GM19035 (cell line): Measurements from ENCODE around the gene CELA2A.
"Not testable (repeated sequence)": the region's sequence is repeated elsewhere in the genome, so short reads cannot be mapped to it uniquely, and the experiment has no call there.

Source experiments
- ATAC-seq: cut with Tn5 transposase; IDR thresholded peaks from one replicate; pipeline ENCODE4 v1.9.1; 2021; ENCODE audit not compliant: unreplicated experiment

Gene CELA2A

DNA sequence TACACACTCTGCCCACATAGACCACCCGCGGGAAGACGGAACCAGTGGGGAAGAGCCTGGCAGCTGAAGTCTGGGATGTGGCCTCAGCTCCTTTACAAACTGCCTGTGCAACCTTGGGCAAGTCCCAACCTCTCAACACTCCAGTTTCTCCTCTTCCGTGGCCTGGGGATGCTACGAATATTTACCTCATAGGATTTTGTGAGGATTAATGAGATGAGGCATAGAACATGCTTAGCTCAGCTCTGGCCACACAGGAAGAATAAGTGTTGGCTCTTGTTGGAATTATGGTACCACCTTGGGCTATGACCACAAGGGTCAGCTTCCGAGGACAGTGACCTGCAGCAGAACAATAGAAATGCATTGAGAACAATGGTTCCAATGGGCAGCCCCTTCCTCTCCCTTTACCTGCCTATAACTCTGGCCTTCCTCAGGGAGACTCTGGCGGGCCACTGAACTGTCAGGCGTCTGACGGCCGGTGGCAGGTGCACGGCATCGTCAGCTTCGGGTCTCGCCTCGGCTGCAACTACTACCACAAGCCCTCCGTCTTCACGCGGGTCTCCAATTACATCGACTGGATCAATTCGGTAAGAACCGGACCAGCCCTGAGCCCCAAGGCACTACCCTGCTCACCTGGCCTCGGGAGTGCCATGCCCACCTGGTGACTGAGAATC is 10.6 kb downstream of the CELA2A start:
- not testable (repeated sequence) for ATAC-seq

DNA sequence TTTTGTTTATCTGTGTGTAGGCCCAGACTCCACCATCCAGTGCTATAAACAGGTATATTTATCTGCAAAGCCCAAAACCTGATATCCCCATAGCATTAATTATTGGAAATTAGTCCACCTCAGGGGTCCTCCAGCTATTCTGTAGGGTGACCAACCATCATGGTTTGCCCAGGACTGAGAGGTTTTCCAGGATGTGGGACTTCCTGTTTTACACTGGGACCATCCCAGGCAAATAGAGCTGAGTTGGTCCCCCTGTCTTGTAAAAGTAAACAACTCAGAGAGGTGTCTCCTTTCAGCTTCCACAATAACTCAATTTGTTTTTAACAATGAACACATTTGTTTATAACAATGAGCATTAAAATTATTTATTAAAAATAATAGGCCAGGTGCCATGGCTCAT is 11.6 kb downstream of the CELA2A start:
- no peak for ATAC-seq

DNA sequence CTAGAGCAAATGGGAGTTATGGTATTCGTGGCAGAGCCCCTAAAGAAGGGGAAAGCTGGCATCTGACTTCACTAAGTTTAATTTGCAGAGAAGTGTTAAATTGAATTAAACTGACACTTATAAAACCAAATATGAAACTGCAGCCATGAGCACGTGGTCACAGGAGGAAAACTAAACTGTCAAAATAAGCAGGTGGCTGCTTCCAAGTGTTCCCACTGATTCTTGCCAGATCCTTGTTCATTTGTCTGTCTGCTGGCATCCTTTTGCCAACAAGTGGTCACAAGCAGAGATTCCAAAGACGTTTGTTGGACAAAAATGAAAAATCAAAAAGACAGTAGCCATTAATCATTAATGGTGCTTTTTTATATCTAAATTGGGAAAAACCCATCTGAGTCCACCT is 12.8 kb downstream of the CELA2A start:
- ATAC-seq: no peak

DNA sequence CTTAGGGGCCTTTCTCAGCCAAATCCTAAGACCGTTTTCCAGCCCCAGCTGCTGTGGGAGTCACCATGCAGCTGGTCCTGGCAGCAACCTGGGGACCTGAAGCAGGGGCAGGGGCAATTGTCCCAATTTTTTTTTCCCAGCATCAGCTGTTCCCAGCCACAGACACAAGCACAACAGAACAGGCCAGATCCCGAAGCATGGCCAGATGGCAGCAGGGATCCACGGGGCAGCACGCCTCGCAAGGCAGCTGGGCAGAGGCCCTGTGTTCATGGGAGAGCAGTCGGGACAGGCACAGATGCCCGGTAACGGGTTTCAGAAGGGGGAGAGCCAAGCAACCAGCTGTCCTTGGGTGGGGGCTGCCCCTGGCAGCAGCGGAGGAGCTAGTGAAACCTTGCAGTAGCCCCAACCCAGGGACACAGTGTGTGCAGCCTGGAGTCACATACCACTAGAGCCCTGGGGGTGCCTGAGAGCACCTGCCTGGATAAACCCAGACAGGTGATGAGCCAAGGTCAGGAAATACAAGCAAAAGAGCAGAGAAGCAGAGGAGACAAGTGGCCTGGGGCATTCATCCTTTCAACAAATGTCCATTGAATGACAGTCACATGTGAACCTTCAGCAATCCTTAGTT is 13.4 kb downstream of the CELA2A start:
- ATAC-seq: not testable (repeated sequence)

DNA sequence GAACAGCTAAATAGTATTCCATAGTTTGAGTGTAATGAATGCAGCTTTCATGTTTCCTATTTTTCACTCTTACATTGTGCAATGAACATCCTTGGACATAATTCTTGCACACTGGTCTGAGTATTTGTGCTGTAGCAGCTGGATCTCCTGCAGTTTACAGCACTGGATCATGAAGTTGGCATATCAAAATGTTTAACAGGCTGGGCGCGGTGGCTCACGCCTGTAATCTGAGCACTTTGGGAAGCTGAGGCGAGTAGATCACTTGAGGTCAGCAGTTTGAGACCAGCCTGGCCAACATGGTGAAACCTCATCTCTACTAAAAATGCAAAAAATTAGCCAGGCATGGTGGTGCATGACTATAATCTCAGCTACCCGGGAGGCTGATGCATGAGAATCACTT is 14.5 kb downstream of the CELA2A start:
- not testable (repeated sequence) for ATAC-seq

DNA sequence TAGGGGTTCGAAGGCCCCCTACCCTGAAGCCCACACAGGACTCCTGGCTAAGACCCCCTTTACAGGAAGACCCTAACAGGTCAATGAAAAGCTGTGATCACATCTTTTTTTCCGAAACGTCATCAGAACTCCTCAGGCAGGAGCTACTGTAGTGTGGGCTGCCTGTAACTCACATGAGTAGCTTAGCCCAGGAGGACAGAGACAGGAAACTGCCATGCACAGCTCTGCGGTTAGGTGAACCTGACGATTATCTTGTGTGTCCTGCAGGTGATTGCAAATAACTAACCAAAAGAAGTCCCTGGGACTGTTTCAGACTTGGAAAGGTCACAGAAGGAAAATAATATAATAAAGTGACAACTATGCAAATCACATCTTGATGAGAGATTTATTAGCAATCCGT is 15.2 kb downstream of the CELA2A start:
- not testable (repeated sequence) for ATAC-seq

DNA sequence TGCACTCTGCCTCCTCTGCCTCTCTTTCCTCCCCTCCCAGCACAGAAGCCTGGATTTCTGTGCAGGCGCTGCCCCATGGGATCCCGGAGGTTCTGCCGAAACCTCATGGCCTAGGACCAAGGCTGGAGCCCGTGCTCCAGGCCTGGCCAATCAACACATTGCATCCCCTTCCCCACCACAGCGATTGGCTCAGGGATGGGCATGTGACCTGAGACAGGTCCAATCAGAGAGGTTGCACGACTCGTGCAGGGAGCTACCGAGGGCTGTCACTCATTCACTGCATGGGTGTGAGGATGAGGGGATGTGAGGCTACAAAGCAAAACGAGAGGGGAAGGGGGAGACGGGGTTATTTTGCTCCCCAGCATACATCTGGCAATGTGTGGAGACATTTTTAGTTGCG is 16.1 kb downstream of the CELA2A start:
- no peak for ATAC-seq

DNA sequence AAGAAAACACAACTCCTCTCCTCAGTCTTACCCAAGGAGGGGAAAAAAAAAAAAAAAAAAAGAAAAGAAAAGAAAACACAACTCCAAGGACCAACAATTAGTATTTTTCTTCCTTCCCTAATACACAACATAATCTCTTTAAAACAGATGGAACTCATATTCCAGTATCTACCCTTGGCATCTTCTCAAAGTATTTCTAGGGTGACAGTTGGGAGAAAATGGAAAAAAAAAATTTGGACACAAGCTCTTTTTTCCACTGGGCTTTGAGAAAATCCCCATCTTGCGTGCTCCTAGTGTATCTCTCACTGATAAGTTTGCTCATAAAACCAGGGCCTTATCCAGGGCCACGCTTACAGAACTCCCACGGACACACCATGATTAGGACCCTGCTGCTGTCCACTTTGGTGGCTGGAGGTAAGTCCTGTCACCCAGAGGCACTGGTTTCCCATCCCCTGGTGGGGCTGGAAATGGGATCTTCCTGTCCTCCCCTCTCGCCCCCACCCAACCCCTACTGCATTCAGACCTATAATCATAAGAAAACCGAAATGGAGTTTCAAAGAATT is 19.3 kb downstream of the CELA2A start, which contains the start of gene CELA2B:
Gene CELA2B (plus strand): TSS at position 353 of the 563 bp plus-strand sequence. CDS start 22 bp downstream, at position 375.
- ATAC-seq: no peak

DNA sequence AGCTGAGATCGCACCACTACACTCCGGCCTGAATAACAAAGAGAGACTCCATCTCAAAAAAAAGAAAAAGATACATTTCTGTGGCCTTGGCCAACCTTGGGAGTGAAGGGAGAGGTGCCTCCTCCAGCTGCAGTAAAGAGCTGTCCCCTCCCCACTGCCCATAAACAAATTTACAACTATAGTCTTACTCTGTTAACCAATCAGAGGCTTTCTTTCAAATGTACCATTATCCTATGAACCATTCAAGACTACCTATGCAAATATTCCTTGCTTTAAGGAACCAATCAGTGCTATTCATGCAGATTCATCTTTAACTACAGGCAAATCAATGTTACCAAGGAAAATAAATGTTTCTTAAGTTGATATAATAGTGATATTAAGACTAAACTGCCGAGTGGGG is 20.4 kb downstream of the CELA2A start:
- no peak for ATAC-seq

DNA sequence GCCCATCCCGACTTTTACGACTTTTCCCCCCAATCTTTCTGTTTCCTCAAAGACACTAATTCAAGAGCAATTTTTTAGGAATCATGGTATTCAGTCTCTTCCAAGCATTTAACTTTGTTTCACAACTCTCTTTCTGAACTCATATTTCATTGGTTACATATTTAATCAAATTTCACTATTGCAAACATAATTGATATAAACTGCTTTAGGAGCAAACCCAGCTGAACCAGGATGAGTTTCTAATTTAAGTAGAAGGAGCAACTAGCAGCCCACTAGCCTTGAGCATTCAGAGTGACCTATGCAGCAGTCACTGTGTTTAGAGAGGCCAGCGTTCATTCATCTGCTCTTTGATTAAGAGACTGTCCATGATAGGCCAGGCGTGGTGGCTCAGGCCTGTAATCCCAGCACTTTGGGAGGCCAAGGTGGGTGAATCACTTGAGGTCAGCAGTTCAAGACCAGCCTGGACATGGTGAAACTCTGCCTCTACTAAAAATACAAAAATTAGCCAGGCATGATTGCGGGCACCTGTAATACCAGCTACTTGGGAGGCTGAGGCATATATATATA is 21.2 kb downstream of the CELA2A start:
- no peak for ATAC-seq

DNA sequence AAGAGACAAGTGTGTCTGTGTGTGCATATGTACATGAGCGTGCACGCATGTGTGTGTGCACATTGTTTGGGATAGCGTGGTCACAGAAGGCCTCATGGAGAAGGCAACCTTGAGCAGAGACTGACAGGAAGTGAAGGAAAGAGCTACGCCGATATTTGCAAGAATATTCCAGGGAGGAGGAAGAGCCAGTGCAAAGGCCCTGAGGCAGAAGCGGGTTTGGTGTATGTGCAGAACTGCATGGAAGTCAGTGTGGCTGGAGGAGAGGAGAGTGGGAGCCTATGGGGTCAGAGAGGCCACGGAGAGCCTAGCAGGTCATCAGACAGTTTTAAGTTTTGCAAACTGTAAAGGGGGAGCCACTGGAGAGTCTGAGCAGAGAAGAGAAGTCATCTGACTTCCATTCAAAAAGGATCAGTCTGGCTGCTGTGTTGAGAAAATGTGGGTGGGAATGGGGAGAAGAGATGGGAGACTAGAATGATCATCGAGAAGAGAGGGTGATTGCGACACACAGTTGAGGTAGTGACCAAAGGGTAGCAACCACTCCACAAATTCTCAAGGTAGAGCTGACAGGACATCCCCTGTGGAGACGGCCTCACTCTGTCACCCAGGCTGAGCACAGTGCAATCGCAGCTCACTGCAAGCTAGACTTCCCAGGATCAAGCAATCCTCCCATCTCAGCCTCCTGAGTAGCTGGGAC is 23.3 kb downstream of the CELA2A start:
- ATAC-seq: no peak

DNA sequence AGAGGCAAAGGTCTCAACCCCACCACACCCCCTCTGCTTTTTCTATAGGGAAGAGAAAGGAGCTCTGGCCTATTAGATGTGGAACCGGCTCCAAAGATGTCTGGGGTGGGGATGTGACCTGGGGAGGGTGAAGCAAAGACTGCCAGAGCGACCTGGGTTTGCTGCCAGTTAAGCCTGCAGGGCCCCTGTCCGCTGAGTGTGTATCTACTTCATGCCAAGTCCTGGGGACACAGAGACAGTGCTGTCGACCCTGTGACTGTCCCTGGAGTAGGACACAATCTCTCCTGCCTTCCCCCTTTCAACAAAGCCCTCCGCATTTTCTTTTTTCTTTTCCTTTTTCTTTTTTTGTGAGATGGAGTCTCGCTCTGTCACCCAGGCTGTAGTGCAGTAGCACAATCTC is 25.9 kb downstream of the CELA2A start:
- not testable (repeated sequence) for ATAC-seq

DNA sequence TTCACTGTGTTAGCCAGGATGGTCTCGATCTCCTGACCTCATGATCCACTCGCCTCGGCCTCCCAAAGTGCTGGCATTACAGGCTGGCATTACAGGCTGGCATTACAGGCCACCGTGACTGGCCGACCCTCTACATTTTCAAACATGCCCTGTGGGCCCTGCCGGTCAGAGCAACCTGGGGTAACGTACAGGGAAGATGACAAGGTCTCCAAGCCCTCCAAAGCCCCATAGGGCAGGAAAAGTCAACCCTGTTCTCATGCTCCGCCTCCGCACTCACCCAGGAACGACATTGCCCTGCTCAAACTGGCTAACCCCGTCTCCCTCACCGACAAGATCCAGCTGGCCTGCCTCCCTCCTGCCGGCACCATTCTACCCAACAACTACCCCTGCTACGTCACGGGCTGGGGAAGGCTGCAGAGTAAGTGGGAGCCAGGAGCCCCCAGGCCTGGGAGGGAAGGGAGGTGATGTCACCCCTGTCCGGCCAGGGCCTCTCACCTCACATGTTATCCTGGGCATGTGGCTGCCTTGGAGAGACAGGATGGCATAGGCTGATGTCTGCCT is 26.5 kb downstream of the CELA2A start:
- ATAC-seq: not testable (repeated sequence)

DNA sequence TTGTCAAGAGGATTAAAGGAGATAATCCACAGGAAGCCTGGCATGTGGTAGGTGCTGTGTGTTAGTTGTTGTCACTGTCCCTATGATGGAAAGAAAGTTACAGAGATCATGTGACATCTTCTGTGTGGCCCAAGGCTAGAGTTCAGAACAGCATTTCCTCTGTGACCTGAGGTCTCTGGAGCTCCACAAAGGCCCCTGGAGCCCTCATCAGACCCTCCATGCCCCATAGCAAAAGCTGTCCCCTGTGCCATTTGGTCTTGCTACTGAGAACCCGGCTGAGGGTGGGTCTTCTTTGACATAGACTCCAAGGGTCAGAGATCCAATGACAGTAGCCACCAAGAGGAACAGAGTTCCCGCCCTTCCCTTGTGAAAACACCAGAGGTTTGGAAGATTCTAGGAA is 27.4 kb downstream of the CELA2A start:
- no peak for ATAC-seq

DNA sequence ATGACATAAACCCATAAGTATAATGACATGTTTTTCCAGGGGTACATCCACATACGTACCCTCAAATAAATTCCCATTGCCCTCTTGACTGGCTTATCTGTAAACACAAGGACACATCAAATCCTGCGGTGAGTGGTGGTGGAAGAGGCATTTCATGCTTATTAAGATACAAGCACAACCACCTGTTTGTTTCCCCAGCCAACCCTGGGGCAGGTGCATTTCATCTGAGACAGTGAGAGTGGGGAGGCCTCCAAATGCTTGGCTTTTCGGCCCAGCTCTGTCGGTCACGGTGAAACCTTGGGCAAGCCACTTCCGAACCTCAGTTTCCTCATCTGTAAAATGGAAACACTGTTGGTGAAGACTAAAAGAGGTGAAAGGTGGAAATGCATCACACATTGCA is 27.9 kb downstream of the CELA2A start:
- ATAC-seq: not testable (repeated sequence)

DNA sequence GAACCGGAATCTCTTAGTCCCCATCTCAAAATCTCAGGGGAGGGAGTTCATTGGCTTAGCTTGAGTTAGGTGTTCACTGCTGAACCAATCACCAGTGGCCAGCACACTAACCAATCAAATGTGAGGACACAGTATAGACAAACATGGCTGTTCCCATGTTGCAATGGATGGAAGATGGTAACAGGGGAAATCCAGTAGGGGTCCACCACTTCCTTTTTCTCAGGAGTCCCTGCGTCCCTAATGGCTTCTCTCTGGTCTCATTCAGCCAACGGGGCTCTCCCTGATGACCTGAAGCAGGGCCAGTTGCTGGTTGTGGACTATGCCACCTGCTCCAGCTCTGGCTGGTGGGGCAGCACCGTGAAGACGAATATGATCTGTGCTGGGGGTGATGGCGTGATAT is 29.1 kb downstream of the CELA2A start:
- no peak for ATAC-seq

DNA sequence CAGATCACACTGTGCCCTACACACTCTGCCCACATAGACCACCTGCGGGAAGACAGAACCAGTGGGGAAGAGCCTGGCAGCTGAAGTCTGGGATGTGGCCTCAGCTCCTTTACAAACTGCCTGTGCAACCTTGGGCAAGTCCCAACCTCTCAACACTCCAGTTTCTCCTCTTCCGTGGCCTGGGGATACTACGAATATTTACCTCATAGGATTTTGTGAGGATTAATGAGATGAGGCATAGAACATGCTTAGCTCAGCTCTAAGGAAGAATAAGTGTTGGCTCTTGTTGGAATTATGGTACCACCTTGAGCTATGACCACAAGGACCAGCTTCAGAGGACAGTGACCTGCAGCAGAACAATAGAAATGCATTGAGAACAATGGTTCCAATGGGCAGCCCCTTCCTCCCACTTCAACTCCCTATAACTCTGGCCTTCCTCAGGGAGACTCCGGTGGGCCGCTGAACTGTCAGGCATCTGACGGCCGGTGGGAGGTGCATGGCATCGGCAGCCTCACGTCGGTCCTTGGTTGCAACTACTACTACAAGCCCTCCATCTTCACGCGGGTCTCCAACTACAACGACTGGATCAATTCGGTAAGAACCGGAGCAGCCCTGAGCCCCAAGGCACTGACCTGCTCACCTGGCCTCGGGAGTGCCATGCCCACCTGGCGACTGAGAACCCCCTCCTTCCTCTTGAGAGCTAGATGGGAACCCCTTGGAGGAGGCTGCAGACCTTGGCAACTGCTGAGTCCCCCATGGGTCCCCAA is 30.5 kb downstream of the CELA2A start:
- not testable (repeated sequence) for ATAC-seq

DNA sequence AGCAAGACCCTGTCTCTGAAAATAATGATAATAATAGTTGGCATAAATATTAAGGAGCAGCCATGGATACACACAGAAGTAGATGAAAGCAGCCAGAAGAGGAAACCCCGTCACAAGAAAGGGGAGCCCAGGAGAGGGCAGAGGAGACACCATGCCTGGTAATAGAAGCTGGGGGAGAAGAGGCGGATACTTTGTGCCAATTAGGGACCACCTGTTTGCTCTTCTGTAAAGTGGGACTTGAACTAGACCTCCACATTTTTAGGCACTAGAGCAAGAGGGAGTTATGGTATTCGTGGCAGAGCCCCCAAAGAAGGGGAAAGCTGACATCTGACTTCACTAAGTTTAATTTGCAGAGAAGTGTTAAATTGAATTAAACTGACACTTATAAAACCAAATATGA is 31.8 kb downstream of the CELA2A start:
- ATAC-seq: no peak

DNA sequence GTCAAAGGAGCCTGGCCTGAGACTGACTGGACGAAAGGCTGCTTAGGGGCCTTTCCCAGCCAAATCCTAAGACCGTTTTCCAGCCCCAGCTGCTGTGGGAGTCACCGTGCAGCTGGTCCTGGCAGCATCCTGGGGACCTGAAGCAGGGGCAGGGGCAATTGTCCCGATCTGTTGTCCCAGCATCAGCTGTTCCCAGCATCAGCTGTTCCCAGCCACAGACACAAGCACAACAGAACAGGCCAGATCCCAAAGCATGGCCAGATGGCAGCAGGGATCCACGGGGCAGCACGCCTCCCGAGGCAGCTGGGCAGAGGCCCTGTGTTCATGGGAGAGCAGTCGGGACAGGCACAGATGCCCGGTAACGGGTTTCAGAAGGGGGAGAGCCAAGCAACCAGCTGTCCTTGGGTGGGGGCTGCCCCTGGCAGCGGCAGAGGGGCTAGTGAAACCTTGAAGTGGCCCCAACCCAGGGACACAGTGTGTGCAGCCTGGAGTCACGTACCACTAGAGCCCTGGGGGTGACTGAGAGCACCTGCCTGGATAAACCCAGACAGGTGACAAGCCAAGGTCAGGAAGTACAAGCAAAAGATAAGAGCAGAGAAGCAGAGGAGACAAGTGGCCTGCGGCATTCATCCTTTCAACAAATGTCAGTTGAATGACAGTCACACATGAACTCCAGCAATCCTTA is 32.7 kb downstream of the CELA2A start:
- ATAC-seq: no peak

DNA sequence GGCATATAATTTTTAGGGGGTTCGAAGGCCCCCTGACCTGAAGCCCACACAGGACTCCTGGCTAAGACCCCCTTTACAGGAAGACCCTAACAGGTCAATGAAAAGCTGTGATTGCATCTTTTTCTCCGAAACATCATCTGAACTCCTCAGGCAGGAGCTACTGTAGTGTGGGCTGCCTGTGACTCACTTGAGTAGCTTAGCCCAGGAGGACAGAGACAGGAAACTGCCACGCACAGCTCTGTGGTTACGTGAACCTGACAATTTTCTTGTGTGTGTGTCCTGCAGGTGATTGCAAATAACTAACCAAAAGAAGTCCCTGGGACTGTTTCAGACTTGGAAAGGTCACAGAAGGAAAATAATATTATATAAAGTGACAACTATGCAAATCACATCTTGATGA is 34.5 kb downstream of the CELA2A start:
- not testable (repeated sequence) for ATAC-seq
